WTC11 (cell line): ENCODE results near the gene IFNLR1. TPM values are rescaled to one million over a fixed set of nuclear protein-coding genes. Genes with fewer than 3 reads are reported as not detected.

Source experiments
- ATAC-seq: fragments of 200-7000 bp; cut with Tn5 transposase; 2 replicates; pipeline ENCODE4 v1.10.0; 2021; ENCODE audit warnings: mild to moderate bottlenecking, moderate library complexity
- CTCF ChIA-PET: fragments of 300-600 bp; sonication (Branson Sonifier 250); formaldehyde crosslinking; loops from one replicate; lab custom pipeline; 2021; ENCODE audit warnings: antibody characterized with exemption; lab: Charles Lee
- POLR2A ChIA-PET: fragments of 350-600 bp; sonication (Branson Sonifier 250); formaldehyde crosslinking; loops from one replicate; lab custom pipeline; 2021; ENCODE audit warnings: antibody characterized with exemption; lab: Charles Lee
- DNase-seq: peaks from one replicate; pipeline ENCODE4 v3.0.0; 2021; ENCODE audit warnings: low spot score
- H3K27ac Mint-ChIP-seq: 2 replicates; pipeline ENCODE4 v1.8.0; 2021; ENCODE audit warnings: mixed read lengths
- H3K27me3 Mint-ChIP-seq: 2 replicates; pipeline ENCODE4 v1.8.0; 2021; ENCODE audit warnings: low read depth, mild to moderate bottlenecking, moderate library complexity, mixed read lengths
- H3K36me3 Mint-ChIP-seq: 2 replicates; pipeline ENCODE4 v1.8.0; 2021; ENCODE audit warnings: mixed read lengths
- H3K4me1 Mint-ChIP-seq: 2 replicates; pipeline ENCODE4 v1.8.0; 2022; ENCODE audit warnings: mixed read lengths
- H3K4me3 Mint-ChIP-seq: 2 replicates; pipeline ENCODE4 v1.8.0; 2021; ENCODE audit warnings: mild to moderate bottlenecking, moderate library complexity, mixed read lengths
- H3K9me3 Mint-ChIP-seq: 2 replicates; pipeline ENCODE4 v1.8.0; 2021; ENCODE audit warnings: mixed read lengths
- AFF4 ChIP-seq: sonication (generic); formaldehyde crosslinking; IDR thresholded peaks from 2 replicates; pipeline ENCODE4 v1.8.1; 2023; ENCODE audit warnings: mild to moderate bottlenecking, missing genetic modification reagents, borderline replicate concordance
- ARID4B ChIP-seq: sonication (generic); formaldehyde crosslinking; IDR thresholded peaks from 2 replicates; pipeline ENCODE4 v1.8.0; 2023; ENCODE audit warnings: missing genetic modification reagents, mild to moderate bottlenecking, borderline replicate concordance
- ATF1 ChIP-seq: sonication (generic); formaldehyde crosslinking; IDR thresholded peaks from 2 replicates; pipeline ENCODE4 v1.8.1; 2023; ENCODE audit warnings: mild to moderate bottlenecking, moderate library complexity, missing genetic modification reagents
- ATF2 ChIP-seq: sonication (generic); formaldehyde crosslinking; IDR thresholded peaks from 2 replicates; pipeline ENCODE4 v1.8.1; 2022; ENCODE audit warnings: low read depth, missing genetic modification reagents, borderline replicate concordance
- CREB1 ChIP-seq: sonication (generic); formaldehyde crosslinking; IDR thresholded peaks from 2 replicates; pipeline ENCODE4 v1.8.0; 2023; ENCODE audit warnings: mild to moderate bottlenecking, missing genetic modification reagents
- CREM ChIP-seq: sonication (generic); formaldehyde crosslinking; IDR thresholded peaks from 2 replicates; pipeline ENCODE4 v1.8.1; 2022; ENCODE audit warnings: mild to moderate bottlenecking, missing genetic modification reagents, moderate library complexity
- E2F4 ChIP-seq: sonication (generic); formaldehyde crosslinking; IDR thresholded peaks from 2 replicates; pipeline ENCODE4 v1.8.1; 2022; ENCODE audit warnings: low read depth, mild to moderate bottlenecking, moderate library complexity, missing genetic modification reagents, borderline replicate concordance
- GRHL2 ChIP-seq: fragments of 250-450 bp; sonication (Bioruptor Pico); IDR thresholded peaks from 2 replicates; pipeline ENCODE4 v1.8.0; 2022; ENCODE audit warnings: mild to moderate bottlenecking, moderate library complexity; ENCODE audit not compliant: insufficient replicate concordance, severe bottlenecking
- JUN ChIP-seq: sonication (generic); formaldehyde crosslinking; IDR thresholded peaks from 2 replicates; pipeline ENCODE4 v1.8.0; 2023; ENCODE audit warnings: mild to moderate bottlenecking, missing genetic modification reagents
- MXD4 ChIP-seq: fragments of 250-450 bp; sonication (Bioruptor Pico); IDR thresholded peaks from 2 replicates; pipeline ENCODE4 v1.8.0; 2021; ENCODE audit warnings: mild to moderate bottlenecking, moderate library complexity, borderline replicate concordance
- NFE2L1 ChIP-seq: sonication (generic); formaldehyde crosslinking; IDR thresholded peaks from 2 replicates; pipeline ENCODE4 v1.8.1; 2023; ENCODE audit warnings: missing genetic modification reagents
- SMAD4 ChIP-seq: sonication (generic); formaldehyde crosslinking; IDR thresholded peaks from 2 replicates; pipeline ENCODE4 v1.8.0; 2022; ENCODE audit warnings: mild to moderate bottlenecking, missing genetic modification reagents
- TEAD1 ChIP-seq: sonication (generic); formaldehyde crosslinking; IDR thresholded peaks from 2 replicates; pipeline ENCODE4 v1.8.0; 2022; ENCODE audit warnings: mild to moderate bottlenecking, missing genetic modification reagents
- ZMAT4 ChIP-seq: fragments of 250-450 bp; sonication (Bioruptor Pico); IDR thresholded peaks from 2 replicates; pipeline ENCODE4 v1.9.0; 2021; ENCODE audit warnings: mild to moderate bottlenecking
- ZNF121 ChIP-seq: sonication (generic); formaldehyde crosslinking; IDR thresholded peaks from 2 replicates; pipeline ENCODE4 v1.8.0; 2023; ENCODE audit warnings: missing genetic modification reagents
- ZNF138 ChIP-seq: sonication (generic); formaldehyde crosslinking; conservative IDR thresholded peaks from 2 replicates; pipeline ENCODE4 v1.8.1; 2022; ENCODE audit warnings: mild to moderate bottlenecking, moderate library complexity, missing genetic modification reagents
- ZNF219 ChIP-seq: sonication (generic); formaldehyde crosslinking; IDR thresholded peaks from 2 replicates; pipeline ENCODE4 v1.8.0; 2023; ENCODE audit warnings: missing genetic modification reagents, mild to moderate bottlenecking, borderline replicate concordance
- ZNF263 ChIP-seq: sonication (generic); formaldehyde crosslinking; IDR thresholded peaks from 2 replicates; pipeline ENCODE4 v1.8.1; 2022; ENCODE audit warnings: low read depth, mild to moderate bottlenecking, moderate library complexity, missing genetic modification reagents
- ZNF425 ChIP-seq: fragments of 250-450 bp; sonication (Bioruptor Pico); conservative IDR thresholded peaks from 2 replicates; pipeline ENCODE4 v1.9.0; 2021; ENCODE audit warnings: mild to moderate bottlenecking
- ZNF671 ChIP-seq: fragments of 250-450 bp; sonication (Bioruptor Pico); IDR thresholded peaks from 2 replicates; pipeline ENCODE4 v1.8.0; 2021; ENCODE audit warnings: mild to moderate bottlenecking
- total RNA-seq: library from RNA; stranded (reverse); gene quantifications from 3 replicates; pipeline ENCODE4 v1.2.3, GENCODE V29; 2021

Gene IFNLR1
- total RNA-seq, 1 experiment from 2014 or later: 6.6 TPM

GRCh38 chr1:24105368-24106160 is 81.5 kb downstream of the IFNLR1 start:
- POLR2A ChIA-PET: interaction anchor here (0.6 kb wide), 1 partner anchor 65 kb away, joined by 3 read pairs; no protein-coding TSS in a partner anchor
- ATAC-seq (no peak), DNase-seq (no peak)
- H3K4me3 Mint-ChIP-seq: no peak overlapping the region
- H3K27me3 Mint-ChIP-seq: no peaks in the 10 kb centered on the region
- TF ChIP-seq ATF2: no peak
- TF ChIP-seq E2F4: no peak
- TF ChIP-seq ZNF425 (CRISPR knock-in tag): no peak
- TF ChIP-seq, all 79 proteins: peak for 0
- Mint-ChIP-seq H3K27ac (no peak overlapping the region), H3K36me3 (no peaks in the 10 kb centered on the region), H3K4me1 (peaks cover 3% of the 10 kb centered on the region; the same call in 1 of the 2 replicates), H3K9me3 (no peaks in the 10 kb centered on the region)
- CTCF ChIA-PET: interaction anchor here (0.6 to 1.4 kb wide), 3 partner anchors 11 to 182 kb away, joined by 3 to 7 read pairs (median 3); no protein-coding TSS in a partner anchor

- DNase-seq: no peak
- ChIA-PET POLR2A (interaction anchor here (0.6 kb wide), 1 partner anchor 64 kb away, joined by 3 read pairs; no protein-coding TSS in a partner anchor), CTCF (interaction anchor here (0.6 to 1.4 kb wide), 3 partner anchors 10 to 182 kb away, joined by 3 to 7 read pairs (median 3); no protein-coding TSS in a partner anchor)
- Mint-ChIP-seq H3K9me3 (no peaks in the 10 kb centered on the region), H3K27ac (no peak overlapping the region), H3K4me1 (peaks cover 3% of the 10 kb centered on the region; the same call in 1 of the 2 replicates), H3K27me3 (no peaks in the 10 kb centered on the region), H3K4me3 (no peak overlapping the region), H3K36me3 (no peaks in the 10 kb centered on the region)
- TF ChIP-seq AFF4 (CRISPR knock-in tag) (no peak), MXD4 (no peak), TEAD1 (no peak), ZNF219 (CRISPR knock-in tag) (no peak), ZNF671 (CRISPR knock-in tag) (no peak), JUN (CRISPR knock-in tag) (no peak), NFE2L1 (CRISPR knock-in tag) (no peak), ARID4B (CRISPR knock-in tag) (no peak), CREM (CRISPR knock-in tag) (no peak), ZNF138 (CRISPR knock-in tag) (no peak), ATF1 (CRISPR knock-in tag) (no peak), CREB1 (CRISPR knock-in tag) (no peak), SMAD4 (no peak), ZMAT4 (CRISPR knock-in tag) (no peak), ZNF121 (CRISPR knock-in tag) (no peak), GRHL2 (CRISPR knock-in tag) (no peak), ZNF263 (CRISPR knock-in tag) (no peak)
- ATAC-seq: no peak
These were observed 82.2 kb downstream of the IFNLR1 start for GRCh38 chr1:24104854-24105253.
